ENCODE data around the gene TARBP1.
"Not testable (repeated sequence)": the region's sequence is repeated elsewhere in the genome, so short reads cannot be mapped to it uniquely, and the experiment has no call there.

TARBP1 gene

GRCh38 chr1:234478481-234479309 is at the start of gene TARBP1:
TSS of gene TARBP1 (minus strand) at chr1:234479179. CDS start at chr1:234479103, 76 bp downstream.
- peak; percentile 78 for DNase-seq

GRCh38 chr1:234528074-234528865 is 49.3 kb upstream of the TARBP1 start:
- DNase-seq = no peak

- no peak for DNase-seq
Observed at GRCh38 chr1:234527346-234527745, 48.4 kb upstream of the TARBP1 start.

- no peak for DNase-seq
Observed at GRCh38 chr1:234526922-234527321, 47.9 kb upstream of the TARBP1 start.

- no peak for DNase-seq
Observed at GRCh38 chr1:234525099-234525799, 46.3 kb upstream of the TARBP1 start.

GRCh38 chr1:234521836-234522235 is 42.9 kb upstream of the TARBP1 start:
- DNase-seq = no peak

GRCh38 chr1:234520908-234521817 is 42.2 kb upstream of the TARBP1 start:
- no peak for DNase-seq

- DNase-seq = no peak
Observed at GRCh38 chr1:234519506-234519905, 40.5 kb upstream of the TARBP1 start.

- DNase-seq = no peak
Observed at GRCh38 chr1:234518876-234519275, 39.9 kb upstream of the TARBP1 start.

GRCh38 chr1:234518086-234518485 is 39.1 kb upstream of the TARBP1 start:
- not testable (repeated sequence) for DNase-seq

GRCh38 chr1:234517110-234517802 is 38.3 kb upstream of the TARBP1 start:
- DNase-seq = no peak

GRCh38 chr1:234515821-234516241 is 36.9 kb upstream of the TARBP1 start:
- no peak for DNase-seq

GRCh38 chr1:234515411-234515810 is 36.4 kb upstream of the TARBP1 start:
- no peak for DNase-seq

GRCh38 chr1:234512451-234512861 is 33.5 kb upstream of the TARBP1 start:
- DNase-seq = no peak

GRCh38 chr1:234509457-234510328 is 30.7 kb upstream of the TARBP1 start:
- DNase-seq = no peak

- DNase-seq = no peak
Observed at GRCh38 chr1:234507626-234508387, 28.8 kb upstream of the TARBP1 start.

- no peak for DNase-seq
Observed at GRCh38 chr1:234507089-234507488, 28.1 kb upstream of the TARBP1 start.

- DNase-seq = no peak
Observed at GRCh38 chr1:234505769-234506102, 26.8 kb upstream of the TARBP1 start.

GRCh38 chr1:234504969-234505768 is 26.2 kb upstream of the TARBP1 start:
- DNase-seq = no peak
